Measurements from ENCODE around the gene RPUSD4.

RPUSD4 gene

GRCh38 chr11:126202646-126203359, 8.6 kb downstream of the RPUSD4 start:
- TF ChIP-seq L3MBTL2 (conservative IDR thresholded peaks at IDR 0.05) (no peak), SP1 (IDR thresholded peaks at IDR 0.05) (no peak), ZNF384 (IDR thresholded peaks at IDR 0.05) (no peak), SUZ12 (IDR thresholded peaks at IDR 0.05) (no peak), FOXM1 (IDR thresholded peaks at IDR 0.05; ENCODE audit: borderline replicate concordance) (no peak), FOXA1 (IDR thresholded peaks at IDR 0.05) (no peak), PKNOX1 (IDR thresholded peaks at IDR 0.05) (no peak), HDGF (IDR thresholded peaks at IDR 0.05; ENCODE audit: borderline replicate concordance) (no peak), ELF4 (IDR thresholded peaks at IDR 0.05) (no peak), LEF1 (IDR thresholded peaks at IDR 0.05; ENCODE audit: borderline replicate concordance) (no peak), ARNT (IDR thresholded peaks at IDR 0.05) (no peak), CTBP1 (IDR thresholded peaks at IDR 0.05; ENCODE audit: borderline replicate concordance) (no peak)
- ChIA-PET POLR2A (no interaction called here), CTCF (no interaction called here)
- DNase-seq (ENCODE audit: extremely low spot score), result no peak

- TF ChIP-seq ZNF384 (IDR thresholded peaks at IDR 0.05), result no peak
- no peak for TF ChIP-seq ARNT (IDR thresholded peaks at IDR 0.05)
- TF ChIP-seq PKNOX1 (IDR thresholded peaks at IDR 0.05), result no peak
- TF ChIP-seq LEF1 (IDR thresholded peaks at IDR 0.05; ENCODE audit: borderline replicate concordance), result no peak
- TF ChIP-seq BHLHE40 (IDR thresholded peaks at IDR 0.05; ENCODE audit: borderline replicate concordance), result no peak
- TF ChIP-seq SP1 (IDR thresholded peaks at IDR 0.05), result no peak
- no peak for TF ChIP-seq CTBP1 (IDR thresholded peaks at IDR 0.05; ENCODE audit: borderline replicate concordance)
- no peak for TF ChIP-seq FOXM1 (IDR thresholded peaks at IDR 0.05; ENCODE audit: borderline replicate concordance)
- no peak for TF ChIP-seq FOXA1 (IDR thresholded peaks at IDR 0.05)
- no peak for TF ChIP-seq TARDBP (IDR thresholded peaks at IDR 0.05)
- DNase-seq (ENCODE audit: extremely low spot score), result no peak
- ChIA-PET POLR2A (interaction anchor here (1.5 kb wide), 1 partner anchor 13 kb away, joined by 6 read pairs; the partner anchor contains the start of genes FAM118B and RPUSD4), CTCF (no interaction called here)
These were observed 12.8 kb downstream of the RPUSD4 start for GRCh38 chr11:126198648-126199047.

GRCh38 chr11:126197277-126197939, 14.0 kb downstream of the RPUSD4 start:
- TF ChIP-seq PKNOX1 (IDR thresholded peaks at IDR 0.05), result no peak
- TF ChIP-seq ARNT (IDR thresholded peaks at IDR 0.05), result no peak
- TF ChIP-seq SUZ12 (IDR thresholded peaks at IDR 0.05), result no peak
- TF ChIP-seq HDGF (IDR thresholded peaks at IDR 0.05; ENCODE audit: borderline replicate concordance), result no peak
- no peak for TF ChIP-seq SP1 (IDR thresholded peaks at IDR 0.05)
- no peak for TF ChIP-seq ELF4 (IDR thresholded peaks at IDR 0.05)
- TF ChIP-seq FOXM1 (IDR thresholded peaks at IDR 0.05; ENCODE audit: borderline replicate concordance), result no peak
- TF ChIP-seq NFRKB (IDR thresholded peaks at IDR 0.05), result no peak
- no peak for TF ChIP-seq L3MBTL2 (conservative IDR thresholded peaks at IDR 0.05)
- no peak for TF ChIP-seq FOXK2 (IDR thresholded peaks at IDR 0.05)
- POLR2A ChIA-PET, result no interaction called here

GRCh38 chr11:126195119-126195518, 16.3 kb downstream of the RPUSD4 start:
- CTCF ChIA-PET, result no interaction called here
- TF ChIP-seq CTBP1 (IDR thresholded peaks at IDR 0.05; ENCODE audit: borderline replicate concordance) (no peak), ZNF384 (IDR thresholded peaks at IDR 0.05) (no peak), SUZ12 (IDR thresholded peaks at IDR 0.05) (no peak), L3MBTL2 (conservative IDR thresholded peaks at IDR 0.05) (no peak), HDGF (IDR thresholded peaks at IDR 0.05; ENCODE audit: borderline replicate concordance) (no peak), LEF1 (IDR thresholded peaks at IDR 0.05; ENCODE audit: borderline replicate concordance) (no peak), NFRKB (IDR thresholded peaks at IDR 0.05) (no peak), ARNT (IDR thresholded peaks at IDR 0.05) (no peak), TARDBP (IDR thresholded peaks at IDR 0.05) (no peak), FOXA1 (IDR thresholded peaks at IDR 0.05) (no peak)
- no peak for DNase-seq (ENCODE audit: extremely low spot score)
- POLR2A ChIA-PET, result no interaction called here

More at GRCh38 chr11:126197277-126197939, 14.0 kb downstream of the RPUSD4 start:
- CTCF ChIA-PET, result no interaction called here
- no peak for DNase-seq (ENCODE audit: extremely low spot score)

- CTCF ChIA-PET, result interaction anchor here (0.5 to 1.4 kb wide), 10 partner anchors 250 to 286 kb away, joined by 3 to 8 read pairs (median 4); no protein-coding TSS in a partner anchor
- peak; percentile 61 for DNase-seq (ENCODE audit: extremely low spot score)
- 0 out of 2 replicates have a peak, but pooled peaks have one; percentile 29 for TF ChIP-seq ZNF384 (IDR thresholded peaks at IDR 0.05)
- no peak for TF ChIP-seq NFRKB (IDR thresholded peaks at IDR 0.05)
- no peak for TF ChIP-seq L3MBTL2 (conservative IDR thresholded peaks at IDR 0.05)
- POLR2A ChIA-PET, result no interaction called here
These were observed 17.3 kb downstream of the RPUSD4 start for GRCh38 chr11:126194121-126194543.

GRCh38 chr11:126193038-126193478, 18.4 kb downstream of the RPUSD4 start:
- no peak for TF ChIP-seq L3MBTL2 (conservative IDR thresholded peaks at IDR 0.05)
- TF ChIP-seq TARDBP (IDR thresholded peaks at IDR 0.05), result no peak
- no peak for TF ChIP-seq BHLHE40 (IDR thresholded peaks at IDR 0.05; ENCODE audit: borderline replicate concordance)
- no peak for TF ChIP-seq FOXA1 (IDR thresholded peaks at IDR 0.05)
- no peak for TF ChIP-seq LEF1 (IDR thresholded peaks at IDR 0.05; ENCODE audit: borderline replicate concordance)
- no peak for TF ChIP-seq ARNT (IDR thresholded peaks at IDR 0.05)
- no peak for TF ChIP-seq HDGF (IDR thresholded peaks at IDR 0.05; ENCODE audit: borderline replicate concordance)
- TF ChIP-seq ELF4 (IDR thresholded peaks at IDR 0.05), result no peak
- TF ChIP-seq FOXM1 (IDR thresholded peaks at IDR 0.05; ENCODE audit: borderline replicate concordance), result no peak
- TF ChIP-seq SP1 (IDR thresholded peaks at IDR 0.05), result no peak
- no peak for TF ChIP-seq CTBP1 (IDR thresholded peaks at IDR 0.05; ENCODE audit: borderline replicate concordance)
- no peak for TF ChIP-seq PKNOX1 (IDR thresholded peaks at IDR 0.05)
- TF ChIP-seq ZNF384 (IDR thresholded peaks at IDR 0.05), result no peak
- no peak for TF ChIP-seq FOXK2 (IDR thresholded peaks at IDR 0.05)
- no peak for TF ChIP-seq SUZ12 (IDR thresholded peaks at IDR 0.05)
- TF ChIP-seq NFRKB (IDR thresholded peaks at IDR 0.05), result no peak
- CTCF ChIA-PET, result interaction anchor here (0.8 to 1.4 kb wide), 7 partner anchors 249 to 274 kb away, joined by 3 to 8 read pairs (median 4); no protein-coding TSS in a partner anchor
- no peak for DNase-seq (ENCODE audit: extremely low spot score)
- POLR2A ChIA-PET, result no interaction called here
